HCT116 (cell line): Measurements from ENCODE around the gene PTPN1. TPM values are rescaled to one million over a fixed set of nuclear protein-coding genes. Genes with fewer than 3 reads are reported as not detected.

ENCODE experiments used
- ATAC-seq: fragments of 200-7000 bp; cut with Tn5 transposase; 2 replicates; pipeline ENCODE4 v1.9.1; 2020; ENCODE audit warnings: mild to moderate bottlenecking, moderate library complexity
- BruUV-seq: library from RNA; stranded (reverse); fragments of 400-500 nt; replicated peaks from 2 replicates; lab custom pipeline; 2021; lab: Mats Ljungman, UMichigan
- CTCF ChIA-PET: fragments of 300-600 bp; sonication (Branson Sonifier 250); formaldehyde crosslinking; loops from one replicate; lab custom pipeline; 2021; ENCODE audit warnings: antibody characterized with exemption; lab: Charles Lee
- POLR2A ChIA-PET: fragments of 300-600, 350-600 bp; sonication (Branson Sonifier 250); formaldehyde crosslinking; loops from one replicate; lab custom pipeline; 2021; ENCODE audit warnings: antibody characterized with exemption; lab: Charles Lee
- RAD21 ChIA-PET, 2 experiments: fragments of 300-600 bp; sonication (Branson Sonifier 250); formaldehyde crosslinking; loops; one replicate each; lab custom pipeline; 2023; ENCODE audit warnings: low total read pairs in 2 of 2; ENCODE audit not compliant: uncharacterized antibody in 2 of 2, unreplicated experiment in 2 of 2, low non-redundant PET in 1 of 2; lab: Charles Lee
- DNase-seq: peaks from one replicate; pipeline ENCODE4 v3.0.0-alpha.2; 2010; ENCODE audit warnings: low read depth, low spot score
- H2AFZ ChIP-seq: fragments of 200-600 bp; shearing (Covaris generic), sonication (generic); 2 replicates; pipeline ENCODE4 v1.6.1; 2017; ENCODE audit warnings: low read depth, mixed run types, mixed read lengths, antibody characterized with exemption, low read length; ENCODE audit not compliant: poor library complexity, severe bottlenecking
- H3K27ac ChIP-seq: 2 replicates; pipeline ENCODE4 v1.5.1; 2012; ENCODE audit warnings: low read depth, low read length
- H3K27me3 ChIP-seq: fragments of 200-600 bp; sonication (generic); 2 replicates; pipeline ENCODE4 v1.6.1; 2016; ENCODE audit warnings: mixed run types, low read length, mixed read lengths; ENCODE audit not compliant: insufficient read depth
- H3K36me3 ChIP-seq, 2 experiments: fragments of 200-500 bp in 1 of 2; fragments of 200-600 bp in 1 of 2; sonication (Bioruptor generic) in 1 of 2; sonication (generic) in 1 of 2; 2 replicates each; pipeline versions ENCODE4 v1.5.1 to v1.6.1; 2014 to 2016; ENCODE audit warnings: low read length in 2 of 2, inconsistent platforms in 1 of 2, mixed read lengths in 1 of 2, mixed run types in 1 of 2; ENCODE audit not compliant: insufficient read depth in 2 of 2, control insufficient read depth in 1 of 2
- H3K4me1 ChIP-seq, 2 experiments: fragments of 200-600 bp in 1 of 2; sonication (generic) in 1 of 2; 2 replicates each; pipeline versions ENCODE4 v1.5.1 to v1.6.1; 2012 to 2017; ENCODE audit warnings: low read length in 2 of 2, inconsistent platforms in 1 of 2, mild to moderate bottlenecking in 1 of 2, mixed read lengths in 1 of 2, mixed run types in 1 of 2, moderate library complexity in 1 of 2; ENCODE audit not compliant: insufficient read depth in 2 of 2, control insufficient read depth in 1 of 2
- H3K4me2 ChIP-seq: fragments of 200-600 bp; sonication (generic); 2 replicates; pipeline ENCODE4 v1.6.1; 2017; ENCODE audit warnings: mixed run types, low read length, mixed read lengths
- H3K4me3 ChIP-seq, 2 experiments: fragments of 200-600 bp in 1 of 2; sonication (generic) in 1 of 2; replicated peaks in 1 of 2; 2 replicates each; pipeline ENCODE4 v1.5.1; 2011 to 2016; ENCODE audit warnings: low read length in 2 of 2, control low read depth in 1 of 2, low read depth in 1 of 2, mild to moderate bottlenecking in 1 of 2, mixed read lengths in 1 of 2, mixed run types in 1 of 2
- H3K79me2 ChIP-seq: fragments of 200-600 bp; sonication (generic); 2 replicates; pipeline ENCODE4 v1.6.1; 2017; ENCODE audit warnings: mild to moderate bottlenecking, mixed run types, low read length, moderate library complexity, mixed read lengths; ENCODE audit not compliant: insufficient read depth
- H3K9ac ChIP-seq: fragments of 200-600 bp; sonication (generic); 2 replicates; pipeline ENCODE4 v1.6.1; 2016; ENCODE audit warnings: low read length, mixed read lengths
- H3K9me2 ChIP-seq: fragments of 200-600 bp; sonication (generic), shearing (Covaris generic); 2 replicates; pipeline ENCODE4 v1.6.1; 2017; ENCODE audit warnings: mixed run types, mild to moderate bottlenecking, moderate library complexity; ENCODE audit not compliant: insufficient read depth
- H3K9me3 ChIP-seq, 2 experiments: fragments of 200-500 bp in 1 of 2; fragments of 200-600 bp in 1 of 2; sonication (Bioruptor generic) in 1 of 2; sonication (generic) in 1 of 2; 2 replicates each; pipeline ENCODE4 v1.6.1; 2014 to 2017; ENCODE audit warnings: low read length in 2 of 2, mixed read lengths in 2 of 2, inconsistent platforms in 1 of 2, low read depth in 1 of 2, mild to moderate bottlenecking in 1 of 2, mixed run types in 1 of 2, moderate library complexity in 1 of 2; ENCODE audit not compliant: control insufficient read depth in 1 of 2, insufficient read depth in 1 of 2
- H4K20me1 ChIP-seq: fragments of 200-600 bp; sonication (generic), shearing (Covaris generic); 2 replicates; pipeline ENCODE4 v1.6.1; 2017; ENCODE audit warnings: mixed run types, mild to moderate bottlenecking, moderate library complexity; ENCODE audit not compliant: insufficient read depth
- CBX3 ChIP-seq: IDR thresholded peaks from 2 replicates; pipeline ENCODE4 v1.6.1; 2012; ENCODE audit warnings: low read depth
- CEBPB ChIP-seq: IDR thresholded peaks from 2 replicates; pipeline ENCODE4 v1.6.1; 2012; ENCODE audit warnings: low read depth
- EGR1 ChIP-seq: IDR thresholded peaks from 2 replicates; pipeline ENCODE4 v1.6.1; 2012; ENCODE audit warnings: low read depth
- ELF1 ChIP-seq: IDR thresholded peaks from 2 replicates; pipeline ENCODE4 v1.6.1; 2012; ENCODE audit warnings: low read depth, borderline replicate concordance
- EZH2phosphoT487 ChIP-seq: fragments of 200-600 bp; IDR thresholded peaks from 2 replicates; pipeline ENCODE4 v1.6.1; 2018; ENCODE audit warnings: antibody characterized with exemption, borderline replicate concordance
- FOSL1 ChIP-seq: IDR thresholded peaks from 2 replicates; pipeline ENCODE4 v1.6.1; 2012; ENCODE audit warnings: low read depth
- POLR2A ChIP-seq: IDR thresholded peaks from 2 replicates; pipeline ENCODE4 v1.7.0; 2011; ENCODE audit warnings: borderline replicate concordance; ENCODE audit not compliant: insufficient read depth, insufficient read length; ENCODE audit errors: extremely low read depth
- SP1 ChIP-seq: IDR thresholded peaks from 2 replicates; pipeline ENCODE4 v1.6.1; 2012; ENCODE audit warnings: low read depth
- TCF7L2 ChIP-seq: IDR thresholded peaks from 2 replicates; pipeline ENCODE4 v1.7.0; 2011; ENCODE audit warnings: borderline replicate concordance, inconsistent platforms; ENCODE audit not compliant: insufficient read depth, insufficient read length; ENCODE audit errors: extremely low read depth
- YY1 ChIP-seq: IDR thresholded peaks from 2 replicates; pipeline ENCODE4 v1.6.1; 2011; ENCODE audit warnings: low read length, low read depth, moderate library complexity, mild to moderate bottlenecking; ENCODE audit not compliant: insufficient replicate concordance; ENCODE audit errors: extremely low read depth
- ZFX ChIP-seq: fragments of 450-650 bp; IDR thresholded peaks from 2 replicates; pipeline ENCODE4 v1.6.1; 2017
- ZNF274 ChIP-seq: fragments of 200-500 bp; sonication (Bioruptor generic); IDR thresholded peaks from 2 replicates; pipeline ENCODE4 v1.6.1; 2014; ENCODE audit warnings: mild to moderate bottlenecking, low read depth, low read length, inconsistent platforms
- intact Hi-C: fragments of 100-400 bp; cut with micrococcal nuclease; formaldehyde crosslinking; loops from 2 replicates; pipeline ENCODE4 v1.10.0; 2022
- total RNA-seq: library from RNA; stranded (reverse); gene quantifications from one replicate; pipeline ENCODE4 v1.2.1, GENCODE V29; 2021; ENCODE audit not compliant: unreplicated experiment
- TF ChIP-seq, protein P1 (sequence below): IDR thresholded peaks from 2 replicates; pipeline ENCODE4 v1.6.1; 2012; ENCODE audit warnings: low read depth
- TF ChIP-seq, protein P2 (sequence below): IDR thresholded peaks from 2 replicates; pipeline ENCODE4 v1.6.1; 2011; ENCODE audit warnings: mild to moderate bottlenecking, low read length, moderate library complexity; ENCODE audit not compliant: insufficient replicate concordance; ENCODE audit errors: extremely low read depth
- TF ChIP-seq, protein P3 (sequence below): IDR thresholded peaks from 2 replicates; pipeline ENCODE4 v1.6.1; 2012
- TF ChIP-seq, protein P4 (sequence below), 3 experiments: fragments of 200-600 bp in 1 of 3; sonication (generic) in 1 of 3; IDR thresholded peaks in 2 of 3; conservative IDR thresholded peaks in 1 of 3; 2 replicates each; pipeline ENCODE4 v1.5.1; 2012 to 2017; ENCODE audit warnings: low read depth in 2 of 3, low read length in 2 of 3, antibody characterized with exemption in 1 of 3, borderline replicate concordance in 1 of 3, control low read depth in 1 of 3, mild to moderate bottlenecking in 1 of 3, mixed read lengths in 1 of 3, mixed run types in 1 of 3, moderate library complexity in 1 of 3; ENCODE audit not compliant: insufficient read depth in 1 of 3

Gene PTPN1
- total RNA-seq, 1 experiment from 2014 or later: 47.5 TPM

DNA sequence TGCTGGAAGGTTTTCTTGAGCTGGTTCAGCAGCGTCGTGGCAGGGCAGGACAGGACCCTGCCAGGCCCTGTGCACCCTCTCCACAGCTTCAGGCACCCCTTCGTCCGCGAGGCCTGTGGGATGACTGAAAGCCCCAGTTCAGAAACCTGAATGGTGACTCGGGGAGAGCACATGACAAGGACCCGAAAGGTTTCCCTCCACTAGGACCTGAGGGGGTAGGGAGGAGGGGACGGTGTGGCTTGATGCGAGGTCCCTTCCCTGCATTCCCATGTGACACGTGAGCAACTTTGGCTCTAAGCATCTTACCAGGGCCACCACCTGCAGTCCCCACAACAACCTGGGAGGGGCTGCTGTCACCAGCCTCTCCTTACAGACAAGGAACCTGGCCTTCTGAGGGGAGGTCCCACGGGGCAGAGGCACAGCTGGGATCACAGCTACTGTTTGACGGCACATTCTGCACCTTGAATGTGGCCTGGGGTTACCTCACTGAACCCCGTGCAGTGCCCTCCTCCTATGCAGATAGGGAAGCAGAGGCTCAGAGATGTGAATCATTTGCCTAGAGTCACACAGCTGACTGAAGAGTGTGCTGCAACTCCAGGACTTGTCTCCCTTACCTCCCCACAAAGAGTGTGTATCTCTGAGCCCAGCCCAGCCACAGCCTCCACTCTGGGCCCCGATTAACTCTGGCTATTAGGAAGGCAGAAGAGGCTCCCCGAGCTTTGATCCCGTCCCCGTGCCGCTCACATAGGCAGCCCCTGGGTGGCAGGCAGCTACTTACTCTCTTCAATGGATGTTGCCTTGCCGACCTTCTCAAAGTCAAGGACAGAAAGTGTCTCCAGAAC is 84.6 kb downstream of the PTPN1 start:
- intact Hi-C loops: no loop called here
- Histone ChIP-seq H3K27ac (no peak overlapping the region), H3K4me1 (peaks cover 0 to 5% of the 10 kb centered on the region in 2 experiments; a peak in 1 of 4 replicates), H3K79me2 (no peaks in the 10 kb centered on the region), H3K27me3 (no peaks in the 10 kb centered on the region), H3K9me2 (no peaks in the 10 kb centered on the region), H3K4me2 (no peak overlapping the region), H3K36me3 (no peaks in the 10 kb centered on the region), H3K9me3 (no peaks in the 10 kb centered on the region), H4K20me1 (no peaks in the 10 kb centered on the region), H3K9ac (no peak overlapping the region), H3K4me3 (no peak overlapping the region), H2AFZ (no peak overlapping the region)
- RAD21 ChIA-PET: no interaction called here
- TF ChIP-seq CBX3 (no peak), CEBPB (no peak), TCF7L2 (no peak), FOSL1 (no peak), ELF1 (no peak), POLR2A (no peak), ZFX (no peak), SP1 (no peak), YY1 (no peak), ZNF274 (no peak), EGR1 (no peak), EZH2phosphoT487 (no peak)
- TF ChIP-seq, protein P1, sequence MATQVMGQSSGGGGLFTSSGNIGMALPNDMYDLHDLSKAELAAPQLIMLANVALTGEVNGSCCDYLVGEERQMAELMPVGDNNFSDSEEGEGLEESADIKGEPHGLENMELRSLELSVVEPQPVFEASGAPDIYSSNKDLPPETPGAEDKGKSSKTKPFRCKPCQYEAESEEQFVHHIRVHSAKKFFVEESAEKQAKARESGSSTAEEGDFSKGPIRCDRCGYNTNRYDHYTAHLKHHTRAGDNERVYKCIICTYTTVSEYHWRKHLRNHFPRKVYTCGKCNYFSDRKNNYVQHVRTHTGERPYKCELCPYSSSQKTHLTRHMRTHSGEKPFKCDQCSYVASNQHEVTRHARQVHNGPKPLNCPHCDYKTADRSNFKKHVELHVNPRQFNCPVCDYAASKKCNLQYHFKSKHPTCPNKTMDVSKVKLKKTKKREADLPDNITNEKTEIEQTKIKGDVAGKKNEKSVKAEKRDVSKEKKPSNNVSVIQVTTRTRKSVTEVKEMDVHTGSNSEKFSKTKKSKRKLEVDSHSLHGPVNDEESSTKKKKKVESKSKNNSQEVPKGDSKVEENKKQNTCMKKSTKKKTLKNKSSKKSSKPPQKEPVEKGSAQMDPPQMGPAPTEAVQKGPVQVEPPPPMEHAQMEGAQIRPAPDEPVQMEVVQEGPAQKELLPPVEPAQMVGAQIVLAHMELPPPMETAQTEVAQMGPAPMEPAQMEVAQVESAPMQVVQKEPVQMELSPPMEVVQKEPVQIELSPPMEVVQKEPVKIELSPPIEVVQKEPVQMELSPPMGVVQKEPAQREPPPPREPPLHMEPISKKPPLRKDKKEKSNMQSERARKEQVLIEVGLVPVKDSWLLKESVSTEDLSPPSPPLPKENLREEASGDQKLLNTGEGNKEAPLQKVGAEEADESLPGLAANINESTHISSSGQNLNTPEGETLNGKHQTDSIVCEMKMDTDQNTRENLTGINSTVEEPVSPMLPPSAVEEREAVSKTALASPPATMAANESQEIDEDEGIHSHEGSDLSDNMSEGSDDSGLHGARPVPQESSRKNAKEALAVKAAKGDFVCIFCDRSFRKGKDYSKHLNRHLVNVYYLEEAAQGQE: no peak
- TF ChIP-seq, protein P2, sequence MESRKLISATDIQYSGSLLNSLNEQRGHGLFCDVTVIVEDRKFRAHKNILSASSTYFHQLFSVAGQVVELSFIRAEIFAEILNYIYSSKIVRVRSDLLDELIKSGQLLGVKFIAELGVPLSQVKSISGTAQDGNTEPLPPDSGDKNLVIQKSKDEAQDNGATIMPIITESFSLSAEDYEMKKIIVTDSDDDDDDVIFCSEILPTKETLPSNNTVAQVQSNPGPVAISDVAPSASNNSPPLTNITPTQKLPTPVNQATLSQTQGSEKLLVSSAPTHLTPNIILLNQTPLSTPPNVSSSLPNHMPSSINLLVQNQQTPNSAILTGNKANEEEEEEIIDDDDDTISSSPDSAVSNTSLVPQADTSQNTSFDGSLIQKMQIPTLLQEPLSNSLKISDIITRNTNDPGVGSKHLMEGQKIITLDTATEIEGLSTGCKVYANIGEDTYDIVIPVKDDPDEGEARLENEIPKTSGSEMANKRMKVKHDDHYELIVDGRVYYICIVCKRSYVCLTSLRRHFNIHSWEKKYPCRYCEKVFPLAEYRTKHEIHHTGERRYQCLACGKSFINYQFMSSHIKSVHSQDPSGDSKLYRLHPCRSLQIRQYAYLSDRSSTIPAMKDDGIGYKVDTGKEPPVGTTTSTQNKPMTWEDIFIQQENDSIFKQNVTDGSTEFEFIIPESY: no peak
- TF ChIP-seq, protein P3, sequence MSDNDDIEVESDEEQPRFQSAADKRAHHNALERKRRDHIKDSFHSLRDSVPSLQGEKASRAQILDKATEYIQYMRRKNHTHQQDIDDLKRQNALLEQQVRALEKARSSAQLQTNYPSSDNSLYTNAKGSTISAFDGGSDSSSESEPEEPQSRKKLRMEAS: no peak
- TF ChIP-seq, protein P4, sequence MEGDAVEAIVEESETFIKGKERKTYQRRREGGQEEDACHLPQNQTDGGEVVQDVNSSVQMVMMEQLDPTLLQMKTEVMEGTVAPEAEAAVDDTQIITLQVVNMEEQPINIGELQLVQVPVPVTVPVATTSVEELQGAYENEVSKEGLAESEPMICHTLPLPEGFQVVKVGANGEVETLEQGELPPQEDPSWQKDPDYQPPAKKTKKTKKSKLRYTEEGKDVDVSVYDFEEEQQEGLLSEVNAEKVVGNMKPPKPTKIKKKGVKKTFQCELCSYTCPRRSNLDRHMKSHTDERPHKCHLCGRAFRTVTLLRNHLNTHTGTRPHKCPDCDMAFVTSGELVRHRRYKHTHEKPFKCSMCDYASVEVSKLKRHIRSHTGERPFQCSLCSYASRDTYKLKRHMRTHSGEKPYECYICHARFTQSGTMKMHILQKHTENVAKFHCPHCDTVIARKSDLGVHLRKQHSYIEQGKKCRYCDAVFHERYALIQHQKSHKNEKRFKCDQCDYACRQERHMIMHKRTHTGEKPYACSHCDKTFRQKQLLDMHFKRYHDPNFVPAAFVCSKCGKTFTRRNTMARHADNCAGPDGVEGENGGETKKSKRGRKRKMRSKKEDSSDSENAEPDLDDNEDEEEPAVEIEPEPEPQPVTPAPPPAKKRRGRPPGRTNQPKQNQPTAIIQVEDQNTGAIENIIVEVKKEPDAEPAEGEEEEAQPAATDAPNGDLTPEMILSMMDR (IDR thresholded peaks at IDR 0.05 in 2 of 3, conservative IDR thresholded peaks at IDR 0.05 in 1 of 3; ENCODE audit: borderline replicate concordance in 1 of 3, insufficient read depth in 1 of 3, low read depth in 2 of 3, low read length in 2 of 3): no peak
- ATAC-seq (peak; percentile 58), DNase-seq (no peak)
- no TSS peak for BruUV-seq
- CTCF ChIA-PET: no interaction called here
- POLR2A ChIA-PET: no interaction called here
